Large intestine (tissue), 3 donors: ENCODE results near the gene ARHGAP32. TPM values are rescaled to one million over a fixed set of nuclear protein-coding genes. Genes with fewer than 3 reads are reported as not detected.
A peak's percentile ranks its signal among the peaks of the same experiment; 100 is the strongest.
"Not testable (repeated sequence)": the region's sequence is repeated elsewhere in the genome, so short reads cannot be mapped to it uniquely, and the experiment has no call there.

Experiments
- DNase-seq, 2 donors: peaks; one replicate each; pipeline versions ENCODE4 v3.0.0 to v3.0.0-alpha.2; 2013
- H3K27ac ChIP-seq: one replicate; pipeline ENCODE4 v1.5.1; 2013; ENCODE audit warnings: low read length
- H3K27me3 ChIP-seq: 2 replicates; pipeline ENCODE4 v1.6.1; 2013; ENCODE audit warnings: low read length; ENCODE audit not compliant: control insufficient read depth, insufficient read depth
- H3K36me3 ChIP-seq: 2 replicates; pipeline ENCODE4 v1.6.1; 2013; ENCODE audit warnings: low read length; ENCODE audit not compliant: control insufficient read depth, insufficient read depth
- H3K4me1 ChIP-seq: one replicate; pipeline ENCODE4 v1.6.1; 2013; ENCODE audit warnings: low read length; ENCODE audit not compliant: control insufficient read depth, insufficient read depth
- H3K4me3 ChIP-seq: one replicate; pipeline ENCODE4 v1.5.1; 2013; ENCODE audit warnings: low read length
- H3K9me3 ChIP-seq: one replicate; pipeline ENCODE4 v1.6.1; 2013; ENCODE audit warnings: mild to moderate bottlenecking, low read depth, low read length, moderate library complexity; ENCODE audit not compliant: control insufficient read depth
- WGBS: methylation state at CpG from one replicate; pipeline ENCODE4 v1.1.5; 2013; ENCODE audit warnings: low lambda C conversion rate; ENCODE audit not compliant: insufficient coverage; 5-methylcytosine and 5-hydroxymethylcytosine counted together
- polyA plus RNA-seq: library from polyadenylated mRNA; unstranded; fragments of 120-200 nt; gene quantifications from one replicate; pipeline ENCODE4 v1.2.1, GENCODE V29; 2013

ARHGAP32 gene
- polyA plus RNA-seq, 1 donor = 15.6 TPM

- no peak for DNase-seq
- no peaks in the 10 kb centered on the region for H3K36me3 ChIP-seq
- WGBS = 92% methylated on average over 2 of the region's 4 CpGs
These were observed 12.2 kb upstream of the ARHGAP32 start for GRCh38 chr11:129204150-129204838.

GRCh38 chr11:129202646-129203045, 10.5 kb upstream of the ARHGAP32 start:
- DNase-seq = no peak
- Histone ChIP-seq H3K27ac (no peak overlapping the region), H3K27me3 (no peaks in the 10 kb centered on the region), H3K4me3 (no peak overlapping the region), H3K9me3 (peaks cover 5% of the 10 kb centered on the region), H3K36me3 (no peaks in the 10 kb centered on the region), H3K4me1 (no peaks in the 10 kb centered on the region)
- WGBS = 100% methylated on average over 3 of the region's 5 CpGs

More at GRCh38 chr11:129204150-129204838, 12.2 kb upstream of the ARHGAP32 start:
- no peak overlapping the region for H3K4me3 ChIP-seq
- peaks cover 3% of the 10 kb centered on the region for H3K9me3 ChIP-seq
- no peaks in the 10 kb centered on the region for H3K4me1 ChIP-seq
- H3K27ac ChIP-seq = no peak overlapping the region
- no peaks in the 10 kb centered on the region for H3K27me3 ChIP-seq

GRCh38 chr11:129195682-129196081, 3.6 kb upstream of the ARHGAP32 start:
- 92% methylated on average over 2 of the region's 6 CpGs for WGBS

GRCh38 chr11:129191649-129192048, 476 bp downstream of the ARHGAP32 start:
- Histone ChIP-seq H3K27me3 (no peaks in the 10 kb centered on the region), H3K9me3 (no peaks in the 10 kb centered on the region), H3K4me1 (no peaks in the 10 kb centered on the region), H3K36me3 (no peaks in the 10 kb centered on the region), H3K4me3 (no peak overlapping the region), H3K27ac (no peak overlapping the region)
- no peak for DNase-seq
- 20% methylated on average over 1 of the region's 4 CpGs for WGBS

More at GRCh38 chr11:129195682-129196081, 3.6 kb upstream of the ARHGAP32 start:
- no peaks in the 10 kb centered on the region for H3K36me3 ChIP-seq
- H3K4me3 ChIP-seq = no peak overlapping the region
- H3K27ac ChIP-seq = no peak overlapping the region
- peaks cover 5% of the 10 kb centered on the region for H3K9me3 ChIP-seq
- no peak for DNase-seq
- no peaks in the 10 kb centered on the region for H3K4me1 ChIP-seq
- no peaks in the 10 kb centered on the region for H3K27me3 ChIP-seq

GRCh38 chr11:129190087-129190486, 2.0 kb downstream of the ARHGAP32 start:
- H3K9me3 ChIP-seq = no peaks in the 10 kb centered on the region
- H3K4me1 ChIP-seq = no peaks in the 10 kb centered on the region
- H3K36me3 ChIP-seq = no peaks in the 10 kb centered on the region
- no peak overlapping the region for H3K27ac ChIP-seq
- WGBS = 100% methylated on average over 1 of the region's 4 CpGs
- H3K27me3 ChIP-seq = no peaks in the 10 kb centered on the region
- no peak for DNase-seq
- no peak overlapping the region for H3K4me3 ChIP-seq

GRCh38 chr11:129189646-129190045, 2.5 kb downstream of the ARHGAP32 start:
- H3K36me3 ChIP-seq = no peaks in the 10 kb centered on the region
- no peak overlapping the region for H3K27ac ChIP-seq
- H3K4me3 ChIP-seq = no peak overlapping the region
- no peaks in the 10 kb centered on the region for H3K27me3 ChIP-seq
- no CpG with 5 or more reads among the region's 1 CpG for WGBS
- H3K9me3 ChIP-seq = no peaks in the 10 kb centered on the region
- no peaks in the 10 kb centered on the region for H3K4me1 ChIP-seq
- peak in 1 of 2 donors; percentile 10 for DNase-seq

GRCh38 chr11:129185082-129185481, 7.0 kb downstream of the ARHGAP32 start:
- H3K9me3 ChIP-seq, H3K27me3 ChIP-seq, H3K4me3 ChIP-seq, H3K27ac ChIP-seq, DNase-seq, H3K36me3 ChIP-seq, H3K4me1 ChIP-seq: not testable (repeated sequence)
- no CpG with 5 or more reads among the region's 2 CpGs for WGBS

GRCh38 chr11:129184581-129184980, 7.5 kb downstream of the ARHGAP32 start:
- WGBS = 92% methylated on average over 2 of the region's 2 CpGs
- Histone ChIP-seq H3K27ac (no peak overlapping the region), H3K9me3 (no peaks in the 10 kb centered on the region), H3K4me1 (no peaks in the 10 kb centered on the region), H3K36me3 (no peaks in the 10 kb centered on the region), H3K4me3 (no peak overlapping the region), H3K27me3 (no peaks in the 10 kb centered on the region)
- no peak for DNase-seq

GRCh38 chr11:129167315-129167714, 24.8 kb downstream of the ARHGAP32 start:
- no peak overlapping the region for H3K27ac ChIP-seq
- H3K4me1 ChIP-seq = no peaks in the 10 kb centered on the region
- no peak overlapping the region for H3K4me3 ChIP-seq
- H3K9me3 ChIP-seq = no peaks in the 10 kb centered on the region
- no peaks in the 10 kb centered on the region for H3K27me3 ChIP-seq
- no CpG with 5 or more reads among the region's 1 CpG for WGBS
- DNase-seq = no peak
- peaks cover 3% of the 10 kb centered on the region for H3K36me3 ChIP-seq

GRCh38 chr11:129163714-129164164, 28.4 kb downstream of the ARHGAP32 start:
- peaks cover 3% of the 10 kb centered on the region for H3K36me3 ChIP-seq
- H3K4me1 ChIP-seq = no peaks in the 10 kb centered on the region
- no peak overlapping the region for H3K27ac ChIP-seq
- no peaks in the 10 kb centered on the region for H3K9me3 ChIP-seq
- DNase-seq = no peak
- 100% methylated on average over 2 of the region's 3 CpGs for WGBS
- no peaks in the 10 kb centered on the region for H3K27me3 ChIP-seq
- H3K4me3 ChIP-seq = no peak overlapping the region

GRCh38 chr11:129157080-129157479, 35.0 kb downstream of the ARHGAP32 start:
- not testable (repeated sequence) for H3K4me3 ChIP-seq, H3K27ac ChIP-seq, H3K36me3 ChIP-seq, DNase-seq, H3K27me3 ChIP-seq, H3K4me1 ChIP-seq, H3K9me3 ChIP-seq
- WGBS = 93% methylated on average over 3 of the region's 3 CpGs
